Measurements from ENCODE around the gene PLCL2.

PLCL2 gene

GRCh38 chr3:17091910-17092582 lies 207.3 kb downstream of the PLCL2 start:
- Histone ChIP-seq H3K9ac (ENCODE audit: low read length) (no peak overlapping the region), H4K20me1 (ENCODE audit: insufficient read depth, low read length) (no peaks in the 10 kb centered on the region), H3K9me2 (ENCODE audit: low read depth, low read length) (no peaks in the 10 kb centered on the region), H2AFZ (ENCODE audit: low read length) (no peak overlapping the region), H3K4me2 (ENCODE audit: low read length) (no peak overlapping the region), H3K36me3 (ENCODE audit: insufficient read depth, low read length) (peaks cover 10% of the 10 kb centered on the region; the same call in 1 of the 2 replicates), H3K9me3 (ENCODE audit: low read length) (no peaks in the 10 kb centered on the region), H3F3A (ENCODE audit: insufficient read depth, low read length) (no peaks in the 10 kb centered on the region), H3K79me2 (ENCODE audit: insufficient read depth, low read length) (no peaks in the 10 kb centered on the region), H3K27me3 (ENCODE audit: insufficient read depth, low read length) (no peaks in the 10 kb centered on the region), H3K4me3 (ENCODE audit: low read depth, low read length, poor library complexity, severe bottlenecking) (no peak overlapping the region), H3K4me1 (ENCODE audit: insufficient read depth, low read length, severe bottlenecking) (no peaks in the 10 kb centered on the region), H3K27ac (ENCODE audit: low read depth, low read length, poor library complexity, severe bottlenecking) (no peak overlapping the region)
- TF ChIP-seq CTCF (IDR thresholded peaks at IDR 0.05; ENCODE audit: low read length) (no peak), EZH2 (IDR thresholded peaks at IDR 0.05; ENCODE audit: borderline replicate concordance, low read length) (no peak)

- no peaks in the 10 kb centered on the region for H3K79me2 ChIP-seq (ENCODE audit: insufficient read depth, low read length)
- H3K27me3 ChIP-seq (ENCODE audit: insufficient read depth, low read length): no peaks in the 10 kb centered on the region
- H3K9ac ChIP-seq (ENCODE audit: low read length): no peak overlapping the region
- H4K20me1 ChIP-seq (ENCODE audit: insufficient read depth, low read length): no peaks in the 10 kb centered on the region
- H3K9me2 ChIP-seq (ENCODE audit: low read depth, low read length): no peaks in the 10 kb centered on the region
- H3K36me3 ChIP-seq (ENCODE audit: insufficient read depth, low read length): peaks cover 10% of the 10 kb centered on the region; the same call in 1 of the 2 replicates
- no peak overlapping the region for H3K27ac ChIP-seq (ENCODE audit: low read depth, low read length, poor library complexity, severe bottlenecking)
- no peaks in the 10 kb centered on the region for H3K9me3 ChIP-seq (ENCODE audit: low read length)
- TF ChIP-seq EZH2 (IDR thresholded peaks at IDR 0.05; ENCODE audit: borderline replicate concordance, low read length) (no peak), CTCF (IDR thresholded peaks at IDR 0.05; ENCODE audit: low read length) (no peak)
- no peak overlapping the region for H2AFZ ChIP-seq (ENCODE audit: low read length)
- no peak overlapping the region for H3K4me2 ChIP-seq (ENCODE audit: low read length)
- H3K4me3 ChIP-seq (ENCODE audit: low read depth, low read length, poor library complexity, severe bottlenecking): no peak overlapping the region
- no peaks in the 10 kb centered on the region for H3K4me1 ChIP-seq (ENCODE audit: insufficient read depth, low read length, severe bottlenecking)
- no peaks in the 10 kb centered on the region for H3F3A ChIP-seq (ENCODE audit: insufficient read depth, low read length)
Observed at GRCh38 chr3:17092583-17092933, 207.8 kb downstream of the PLCL2 start.

GRCh38 chr3:17094551-17094950 lies 209.8 kb downstream of the PLCL2 start:
- Histone ChIP-seq H3K27ac (ENCODE audit: low read depth, low read length, poor library complexity, severe bottlenecking) (no peak overlapping the region), H3K79me2 (ENCODE audit: insufficient read depth, low read length) (no peaks in the 10 kb centered on the region), H3K4me1 (ENCODE audit: insufficient read depth, low read length, severe bottlenecking) (no peaks in the 10 kb centered on the region), H3K27me3 (ENCODE audit: insufficient read depth, low read length) (no peaks in the 10 kb centered on the region), H3K9me2 (ENCODE audit: low read depth, low read length) (no peaks in the 10 kb centered on the region), H3K4me2 (ENCODE audit: low read length) (no peak overlapping the region), H3F3A (ENCODE audit: insufficient read depth, low read length) (no peaks in the 10 kb centered on the region), H2AFZ (ENCODE audit: low read length) (no peak overlapping the region), H3K9me3 (ENCODE audit: low read length) (no peaks in the 10 kb centered on the region), H3K36me3 (ENCODE audit: insufficient read depth, low read length) (peaks cover 8% of the 10 kb centered on the region; the same call in 1 of the 2 replicates), H3K9ac (ENCODE audit: low read length) (no peak overlapping the region), H4K20me1 (ENCODE audit: insufficient read depth, low read length) (no peaks in the 10 kb centered on the region), H3K4me3 (ENCODE audit: low read depth, low read length, poor library complexity, severe bottlenecking) (no peak overlapping the region)
- TF ChIP-seq CTCF (IDR thresholded peaks at IDR 0.05; ENCODE audit: low read length) (no peak), EZH2 (IDR thresholded peaks at IDR 0.05; ENCODE audit: borderline replicate concordance, low read length) (no peak)

Measured in OCI-LY1 (cell line).